Nephron (organoid): ENCODE results near the gene UBE2A.

Source experiments
- H3K27ac Mint-ChIP-seq, 3 experiments: 2 replicates each; pipeline ENCODE4 v1.8.0; 2020; ENCODE audit warnings: mixed read lengths in 3 of 3, mild to moderate bottlenecking in 2 of 3, moderate library complexity in 1 of 3
- H3K27me3 Mint-ChIP-seq: 2 replicates; pipeline ENCODE4 v1.8.0; 2021; ENCODE audit warnings: low read depth, mild to moderate bottlenecking, moderate library complexity, mixed read lengths
- H3K36me3 Mint-ChIP-seq: 2 replicates; pipeline ENCODE4 v1.8.0; 2020; ENCODE audit warnings: low read depth, mixed read lengths
- H3K4me1 Mint-ChIP-seq: 2 replicates; pipeline ENCODE4 v1.8.0; 2020; ENCODE audit warnings: mixed read lengths
- H3K4me3 Mint-ChIP-seq, 3 experiments: 2 replicates each; pipeline ENCODE4 v1.8.0; 2020; ENCODE audit warnings: mild to moderate bottlenecking in 3 of 3, mixed read lengths in 3 of 3, moderate library complexity in 2 of 3
- H3K9me3 Mint-ChIP-seq: 2 replicates; pipeline ENCODE4 v1.8.0; 2020; ENCODE audit warnings: mixed read lengths
- CTCF ChIP-seq, 3 experiments: fragments of 200-600 bp; sonication (generic); IDR thresholded peaks; one replicate each; pipeline ENCODE4 v1.5.0; 2021; ENCODE audit warnings: antibody characterized with exemption in 3 of 3; ENCODE audit not compliant: unreplicated experiment in 3 of 3

Gene UBE2A

GRCh38 chrX:119625843-119626242 lies 51.5 kb downstream of the UBE2A start:
- no peak overlapping the region for H3K4me3 Mint-ChIP-seq
- peaks cover 5% of the 10 kb centered on the region for H3K9me3 Mint-ChIP-seq
- peaks cover 13% of the 10 kb centered on the region for H3K4me1 Mint-ChIP-seq
- H3K27ac Mint-ChIP-seq, result no peak overlapping the region
- H3K36me3 Mint-ChIP-seq, result peaks cover 27% of the 10 kb centered on the region
- TF ChIP-seq CTCF (IDR thresholded peaks at IDR 0.05; ENCODE audit: unreplicated experiment in 3 of 3), result no peak
- no peaks in the 10 kb centered on the region for H3K27me3 Mint-ChIP-seq
